ENCODE measurements around the gene ZNF615.
"Not testable (repeated sequence)": the region's sequence is repeated elsewhere in the genome, so short reads cannot be mapped to it uniquely, and the experiment has no call there.

ZNF615 gene

GRCh38 chr19:51980116-51980736 is 27.8 kb downstream of the ZNF615 start:
- no peak for DNase-seq (ENCODE audit: low read depth in 3 of 3)

- no peak for DNase-seq (ENCODE audit: low read depth in 3 of 3)
Measured at GRCh38 chr19:51978882-51979281, 29.1 kb downstream of the ZNF615 start.

GRCh38 chr19:51977346-51977745 is 30.7 kb downstream of the ZNF615 start:
- DNase-seq (ENCODE audit: low read depth in 3 of 3), result no peak

- DNase-seq (ENCODE audit: low read depth in 3 of 3), result no peak
Measured at GRCh38 chr19:51976852-51977251, 31.2 kb downstream of the ZNF615 start.

- not testable (repeated sequence) for DNase-seq (ENCODE audit: low read depth in 3 of 3)
Measured at GRCh38 chr19:51975787-51976186, 32.2 kb downstream of the ZNF615 start.

- DNase-seq (ENCODE audit: low read depth in 3 of 3), result no peak
Measured at GRCh38 chr19:51971624-51972023, 36.4 kb downstream of the ZNF615 start.

- DNase-seq (ENCODE audit: low read depth in 3 of 3), result no peak
Measured at GRCh38 chr19:51970718-51971117, 37.3 kb downstream of the ZNF615 start.

- DNase-seq (ENCODE audit: low read depth in 3 of 3), result no peak
Measured at GRCh38 chr19:51965583-51965982, 42.4 kb downstream of the ZNF615 start.

- DNase-seq (ENCODE audit: low read depth in 3 of 3), result not testable (repeated sequence)
Measured at GRCh38 chr19:51960621-51961233, 47.3 kb downstream of the ZNF615 start.

GRCh38 chr19:51959791-51960190 is 48.2 kb downstream of the ZNF615 start:
- DNase-seq (ENCODE audit: low read depth in 3 of 3), result no peak

GRCh38 chr19:51957846-51958245 is 50.2 kb downstream of the ZNF615 start:
- DNase-seq (ENCODE audit: low read depth in 3 of 3), result not testable (repeated sequence)

GRCh38 chr19:51948975-51949374 is 59.0 kb downstream of the ZNF615 start:
- DNase-seq (ENCODE audit: low read depth in 3 of 3), result no peak

GRCh38 chr19:51946602-51947001 is 61.4 kb downstream of the ZNF615 start:
- DNase-seq (ENCODE audit: low read depth in 3 of 3), result no peak

GRCh38 chr19:51944798-51945552 is 63.0 kb downstream of the ZNF615 start:
- DNase-seq (ENCODE audit: low read depth in 3 of 3), result no peak

Measured in stimulated activated CD4-positive, alpha-beta T cell treated with anti-CD3 and anti-CD28 coated beads, TNF-alpha, amount 100 ng/mL, for 24 hours (primary cell).